Stimulated activated CD8-positive, alpha-beta memory T cell treated with anti-CD3 and anti-CD28 coated beads, Interleukin-7, amount 100 ng/mL, for 4 hours (primary cell): ENCODE data around the gene ITPRIP.

Experiments
- DNase-seq, 2 donors: peaks; one replicate each; pipeline ENCODE4 v3.0.0-alpha.2; 2020; ENCODE audit warnings: low read depth in 2 of 2

The ITPRIP gene

GRCh38 chr10:104325436-104326435, 12.5 kb downstream of the ITPRIP start:
- no peak for DNase-seq

GRCh38 chr10:104324931-104325330, 13.3 kb downstream of the ITPRIP start:
- DNase-seq: no peak

GRCh38 chr10:104324221-104324686, 14.0 kb downstream of the ITPRIP start:
- no peak for DNase-seq

GRCh38 chr10:104323760-104324201, 14.5 kb downstream of the ITPRIP start:
- DNase-seq: no peak

GRCh38 chr10:104323085-104323484, 15.2 kb downstream of the ITPRIP start:
- no peak for DNase-seq

- DNase-seq: no peak
These were observed 15.9 kb downstream of the ITPRIP start for GRCh38 chr10:104322416-104322782.

- DNase-seq: no peak
These were observed 16.4 kb downstream of the ITPRIP start for GRCh38 chr10:104321725-104322415.

GRCh38 chr10:104321226-104321625, 17.0 kb downstream of the ITPRIP start:
- no peak for DNase-seq

- DNase-seq: no peak
These were observed 19.2 kb downstream of the ITPRIP start for GRCh38 chr10:104318810-104319741.

- no peak for DNase-seq
These were observed 19.9 kb downstream of the ITPRIP start for GRCh38 chr10:104318326-104318725.

GRCh38 chr10:104317726-104318299, 20.5 kb downstream of the ITPRIP start:
- no peak for DNase-seq

- no peak for DNase-seq
These were observed 21.0 kb downstream of the ITPRIP start for GRCh38 chr10:104317269-104317710.

- no peak for DNase-seq
These were observed 21.8 kb downstream of the ITPRIP start for GRCh38 chr10:104316321-104317099.

- no peak for DNase-seq
These were observed 22.8 kb downstream of the ITPRIP start for GRCh38 chr10:104315486-104315921.

GRCh38 chr10:104314591-104315485, 23.4 kb downstream of the ITPRIP start:
- DNase-seq: no peak

GRCh38 chr10:104311184-104311720, 27.0 kb downstream of the ITPRIP start:
- DNase-seq: no peak

GRCh38 chr10:104309980-104310978, 28.0 kb downstream of the ITPRIP start:
- no peak for DNase-seq
